RKO (cell line): ENCODE results near the gene SBF2.

Experiments
- DNase-seq: peaks from one replicate; pipeline ENCODE4 v3.0.0-alpha.2; 2016; ENCODE audit warnings: low spot score

The SBF2 gene

GRCh38 chr11:9772218-9772617, 521.8 kb downstream of the SBF2 start:
- no peak for DNase-seq

- no peak for DNase-seq
Observed at GRCh38 chr11:9771071-9771511, 522.9 kb downstream of the SBF2 start.

GRCh38 chr11:9769621-9770020, 524.4 kb downstream of the SBF2 start:
- no peak for DNase-seq

- DNase-seq: no peak
Observed at GRCh38 chr11:9765320-9766101, 528.5 kb downstream of the SBF2 start.

- DNase-seq: no peak
Observed at GRCh38 chr11:9763301-9763700, 530.7 kb downstream of the SBF2 start.

GRCh38 chr11:9762531-9762930, 531.5 kb downstream of the SBF2 start:
- no peak for DNase-seq

- no peak for DNase-seq
Observed at GRCh38 chr11:9761441-9761945, 532.5 kb downstream of the SBF2 start.

- DNase-seq: peak; percentile 30
Observed at GRCh38 chr11:9760193-9760575, 533.8 kb downstream of the SBF2 start.

- DNase-seq: peak; percentile 100
Observed at GRCh38 chr11:9759519-9760192, 534.4 kb downstream of the SBF2 start.

- peak; percentile 80 for DNase-seq
Observed at GRCh38 chr11:9758637-9759518, 535.1 kb downstream of the SBF2 start.

- peak; percentile 83 for DNase-seq
Observed at GRCh38 chr11:9757809-9758636, 536.0 kb downstream of the SBF2 start.

- DNase-seq: no peak
Observed at GRCh38 chr11:9756878-9757277, 537.1 kb downstream of the SBF2 start.

GRCh38 chr11:9756461-9756860, 537.6 kb downstream of the SBF2 start:
- no peak for DNase-seq

- DNase-seq: no peak
Observed at GRCh38 chr11:9755561-9756185, 538.3 kb downstream of the SBF2 start.

GRCh38 chr11:9754010-9754471, 540.0 kb downstream of the SBF2 start:
- DNase-seq: no peak

- peak; percentile 59 for DNase-seq
Observed at GRCh38 chr11:9753021-9753420, 541.0 kb downstream of the SBF2 start.

- no peak for DNase-seq
Observed at GRCh38 chr11:9752091-9752490, 541.9 kb downstream of the SBF2 start.

GRCh38 chr11:9750551-9750950, 543.5 kb downstream of the SBF2 start:
- DNase-seq: no peak

GRCh38 chr11:9748361-9748970, 545.6 kb downstream of the SBF2 start:
- peak; percentile 78 for DNase-seq

GRCh38 chr11:9747828-9748227, 546.2 kb downstream of the SBF2 start:
- DNase-seq: no peak
